H9 (cell line): ENCODE data around the gene EFNA5. TPM values are rescaled to one million over a fixed set of nuclear protein-coding genes. Genes with fewer than 3 reads are reported as not detected.

ENCODE experiments used
- DNase-seq: peaks from one replicate; pipeline ENCODE4 v3.0.0-alpha.2; 2017
- H2AFZ ChIP-seq: one replicate; pipeline ENCODE4 v1.6.1; 2013; ENCODE audit warnings: mild to moderate bottlenecking, low read length, control low read depth, moderate library complexity
- H2AK5ac ChIP-seq: 2 replicates; pipeline ENCODE4 v1.6.1; 2013; ENCODE audit warnings: low read length, control low read depth, mixed read lengths; ENCODE audit not compliant: insufficient read length
- H2BK120ac ChIP-seq: one replicate; pipeline ENCODE4 v1.6.1; 2013; ENCODE audit warnings: low read depth, mild to moderate bottlenecking, low read length, control low read depth, inconsistent platforms; ENCODE audit not compliant: poor library complexity, severe bottlenecking
- H2BK12ac ChIP-seq: 2 replicates; pipeline ENCODE4 v1.6.1; 2013; ENCODE audit warnings: low read length, control low read depth, mixed read lengths, low read depth; ENCODE audit not compliant: insufficient read length
- H2BK15ac ChIP-seq: 2 replicates; pipeline ENCODE4 v1.6.1; 2013; ENCODE audit warnings: low read depth, low read length, control low read depth
- H2BK20ac ChIP-seq: one replicate; pipeline ENCODE4 v1.6.1; 2013; ENCODE audit warnings: low read depth, mild to moderate bottlenecking, low read length, control low read depth, inconsistent platforms; ENCODE audit not compliant: poor library complexity, severe bottlenecking
- H2BK5ac ChIP-seq: 2 replicates; pipeline ENCODE4 v1.6.1; 2013; ENCODE audit warnings: low read length, control low read depth, mixed read lengths; ENCODE audit not compliant: insufficient read length
- H3K14ac ChIP-seq: 2 replicates; pipeline ENCODE4 v1.6.1; 2013; ENCODE audit warnings: low read length, control low read depth; ENCODE audit not compliant: insufficient read depth
- H3K18ac ChIP-seq: 2 replicates; pipeline ENCODE4 v1.6.1; 2013; ENCODE audit warnings: low read depth, mild to moderate bottlenecking, mixed read lengths, low read length, control low read depth; ENCODE audit not compliant: insufficient read length
- H3K23ac ChIP-seq: 2 replicates; pipeline ENCODE4 v1.6.1; 2013; ENCODE audit warnings: low read length, control low read depth, mixed read lengths, low read depth; ENCODE audit not compliant: insufficient read length
- H3K23me2 ChIP-seq: 2 replicates; pipeline ENCODE4 v1.6.1; 2013; ENCODE audit warnings: low read depth, mild to moderate bottlenecking, mixed read lengths, low read length, control low read depth; ENCODE audit not compliant: insufficient read length, poor library complexity, severe bottlenecking
- H3K27ac ChIP-seq: 2 replicates; pipeline ENCODE4 v1.5.1; 2013; ENCODE audit warnings: low read length, control low read depth, mixed read lengths, low read depth; ENCODE audit not compliant: insufficient read length
- H3K27me3 ChIP-seq: 2 replicates; pipeline ENCODE4 v1.6.1; 2013; ENCODE audit warnings: low read length, control low read depth, inconsistent platforms; ENCODE audit not compliant: insufficient read depth
- H3K4ac ChIP-seq: 2 replicates; pipeline ENCODE4 v1.6.1; 2013; ENCODE audit warnings: low read depth, mild to moderate bottlenecking, control low read depth, inconsistent platforms, low read length, moderate library complexity
- H3K4me1 ChIP-seq: 2 replicates; pipeline ENCODE4 v1.6.1; 2013; ENCODE audit warnings: low read length, control low read depth, inconsistent platforms; ENCODE audit not compliant: insufficient read depth
- H3K4me2 ChIP-seq: 2 replicates; pipeline ENCODE4 v1.6.1; 2013; ENCODE audit warnings: low read length, control low read depth, mixed read lengths; ENCODE audit not compliant: insufficient read length, insufficient read depth
- H3K56ac ChIP-seq: 2 replicates; pipeline ENCODE4 v1.6.1; 2013; ENCODE audit warnings: low read depth, mild to moderate bottlenecking, mixed read lengths, low read length, control low read depth; ENCODE audit not compliant: insufficient read length
- H3K79me1 ChIP-seq: 2 replicates; pipeline ENCODE4 v1.6.1; 2013; ENCODE audit warnings: low read depth, mild to moderate bottlenecking, moderate library complexity, low read length, control low read depth, inconsistent platforms; ENCODE audit not compliant: insufficient read depth, poor library complexity, severe bottlenecking
- H3K79me2 ChIP-seq: 2 replicates; pipeline ENCODE4 v1.6.1; 2013; ENCODE audit warnings: low read length, control low read depth, inconsistent platforms; ENCODE audit not compliant: insufficient read depth
- H3K9ac ChIP-seq: 2 replicates; pipeline ENCODE4 v1.6.1; 2013; ENCODE audit warnings: low read length, control low read depth, mixed read lengths; ENCODE audit not compliant: insufficient read length; ENCODE audit errors: extremely low read depth
- H3K9me3 ChIP-seq: one replicate; pipeline ENCODE4 v1.6.1; 2013; ENCODE audit warnings: low read depth, low read length, inconsistent platforms; ENCODE audit not compliant: control insufficient read depth
- H3T11ph ChIP-seq: one replicate; pipeline ENCODE4 v1.6.1; 2013; ENCODE audit warnings: mild to moderate bottlenecking, low read length, control low read depth, inconsistent platforms
- H4K20me1 ChIP-seq: one replicate; pipeline ENCODE4 v1.6.1; 2013; ENCODE audit not compliant: control insufficient read depth, insufficient read length, insufficient read depth
- H4K5ac ChIP-seq: 2 replicates; pipeline ENCODE4 v1.6.1; 2013; ENCODE audit warnings: low read depth, mild to moderate bottlenecking, mixed read lengths, low read length, control low read depth; ENCODE audit not compliant: insufficient read length
- H4K8ac ChIP-seq: replicated peaks from 2 replicates; pipeline ENCODE4 v1.6.1; 2013; ENCODE audit warnings: low read length, control low read depth, mixed read lengths, low read depth; ENCODE audit not compliant: insufficient read length
- H4K91ac ChIP-seq: 2 replicates; pipeline ENCODE4 v1.6.1; 2013; ENCODE audit warnings: low read depth, mild to moderate bottlenecking, moderate library complexity, mixed read lengths, low read length, control low read depth; ENCODE audit not compliant: insufficient read length
- H3K27ac Mint-ChIP-seq, 3 experiments: 2 replicates in 2 of 3; 3 replicates in 1 of 3; pipeline ENCODE4 v1.8.0; 2020 to 2021; ENCODE audit warnings: mixed read lengths in 3 of 3, mild to moderate bottlenecking in 1 of 3, moderate library complexity in 1 of 3
- H3K27me3 Mint-ChIP-seq: 2 replicates; pipeline ENCODE4 v1.8.0; 2021; ENCODE audit warnings: low read depth, mild to moderate bottlenecking, moderate library complexity, mixed read lengths
- H3K36me3 Mint-ChIP-seq, 3 experiments: 2 replicates in 2 of 3; 3 replicates in 1 of 3; pipeline ENCODE4 v1.8.0; 2020 to 2021; ENCODE audit warnings: low read depth in 3 of 3, mixed read lengths in 3 of 3; ENCODE audit not compliant: insufficient read depth in 1 of 3
- H3K4me1 Mint-ChIP-seq, 2 experiments: 2 replicates each; pipeline ENCODE4 v1.8.0; 2020; ENCODE audit warnings: mixed read lengths in 2 of 2
- H3K4me3 Mint-ChIP-seq, 2 experiments: 2 replicates in 1 of 2; 3 replicates in 1 of 2; pipeline ENCODE4 v1.8.0; 2020 to 2021; ENCODE audit warnings: mild to moderate bottlenecking in 2 of 2, mixed read lengths in 2 of 2, moderate library complexity in 1 of 2
- H3K9me3 Mint-ChIP-seq, 2 experiments: 2 replicates in 1 of 2; 3 replicates in 1 of 2; pipeline ENCODE4 v1.8.0; 2020; ENCODE audit warnings: mild to moderate bottlenecking in 2 of 2, mixed read lengths in 2 of 2, moderate library complexity in 1 of 2
- CTCF ChIP-seq: fragments of 200-600 bp; sonication (generic); conservative IDR thresholded peaks from 3 replicates; pipeline ENCODE4 v1.8.0; 2021; ENCODE audit warnings: antibody characterized with exemption, mild to moderate bottlenecking
- WGBS: extraction: QIAGEN DNeasy Blood & Tissue Kit; methylation state at CpG from one replicate; pipeline ENCODE4 v1.1.7; 2013; ENCODE audit warnings: missing lambda C conversion rate, low lambda C conversion rate, mixed read lengths; ENCODE audit not compliant: insufficient read length; ENCODE audit errors: extremely low coverage; 5-methylcytosine and 5-hydroxymethylcytosine counted together
- total RNA-seq: library from RNA; stranded (reverse); gene quantifications from 2 replicates; pipeline ENCODE4 v1.2.1, GENCODE V29; 2021

The EFNA5 gene
- total RNA-seq, 1 experiment from 2014 or later, result 20.4 TPM

- no CpG with 5 or more reads among the region's 10 CpGs for WGBS
- H3K23me2 ChIP-seq, result no peaks in the 10 kb centered on the region
- H2BK15ac ChIP-seq, result no peak overlapping the region
- H3K79me1 ChIP-seq, result peaks cover 2% of the 10 kb centered on the region
- no peak overlapping the region for H3K4ac ChIP-seq
- H3K27ac Mint-ChIP-seq, result peak overlapping the region in 1 of 3 experiments; percentile 52; a peak in 1 of 7 replicates
- H3K23ac ChIP-seq, result no peak overlapping the region
- peaks cover 11% of the 10 kb centered on the region; the same call in 1 of the 2 replicates for H3K4me1 ChIP-seq
- no peak overlapping the region for H3K9ac ChIP-seq
- H3K14ac ChIP-seq, result no peak overlapping the region
- no peak overlapping the region for H3T11ph ChIP-seq
- no peak overlapping the region for H3K18ac ChIP-seq
- no peak overlapping the region for H2BK120ac ChIP-seq
- no peak overlapping the region for H3K4me3 Mint-ChIP-seq
- peaks cover 46 to 53% of the 10 kb centered on the region in 2 experiments for H3K4me1 Mint-ChIP-seq
- no peak overlapping the region for H2BK20ac ChIP-seq
- H3K27me3 Mint-ChIP-seq, result no peaks in the 10 kb centered on the region
- H3K79me2 ChIP-seq, result no peaks in the 10 kb centered on the region
- H4K20me1 ChIP-seq, result no peaks in the 10 kb centered on the region
- DNase-seq, result no peak
- H3K9me3 ChIP-seq, result no peaks in the 10 kb centered on the region
- no peak overlapping the region for H3K27ac ChIP-seq
- H4K8ac ChIP-seq, result no peak overlapping the region
- no peak overlapping the region for H2AFZ ChIP-seq
- no peaks in the 10 kb centered on the region for H3K27me3 ChIP-seq
- no peaks in the 10 kb centered on the region for H3K9me3 Mint-ChIP-seq
- H4K5ac ChIP-seq, result no peak overlapping the region
- no peak overlapping the region for H3K4me2 ChIP-seq
- H3K36me3 Mint-ChIP-seq, result no peaks in the 10 kb centered on the region
- no peak overlapping the region for H2AK5ac ChIP-seq
- H2BK5ac ChIP-seq, result no peak overlapping the region
- no peak for TF ChIP-seq CTCF
- H2BK12ac ChIP-seq, result no peak overlapping the region
- no peak overlapping the region for H3K56ac ChIP-seq
- no peak overlapping the region for H4K91ac ChIP-seq
Observed at GRCh38 chr5:107532169-107532878, 138.4 kb downstream of the EFNA5 start.
